HG03159 (cell line): ENCODE data around the gene ALDH1A1.

Experiments
- ATAC-seq: cut with Tn5 transposase; IDR thresholded peaks from one replicate; pipeline ENCODE4 v1.9.1; 2021; ENCODE audit warnings: mild to moderate bottlenecking, moderate library complexity; ENCODE audit not compliant: unreplicated experiment

Gene ALDH1A1

GRCh38 chr9:72952914-72953313 lies at the start of gene ALDH1A1:
ALDH1A1 (minus strand) TSS chr9:72953053; CDS start chr9:72953000, 53 bp downstream.
- ATAC-seq = no peak

GRCh38 chr9:73001860-73002259 lies 49.0 kb upstream of the ALDH1A1 start:
- no peak for ATAC-seq

- no peak for ATAC-seq
Measured at GRCh38 chr9:72998363-72998762, 45.5 kb upstream of the ALDH1A1 start.

DNA sequence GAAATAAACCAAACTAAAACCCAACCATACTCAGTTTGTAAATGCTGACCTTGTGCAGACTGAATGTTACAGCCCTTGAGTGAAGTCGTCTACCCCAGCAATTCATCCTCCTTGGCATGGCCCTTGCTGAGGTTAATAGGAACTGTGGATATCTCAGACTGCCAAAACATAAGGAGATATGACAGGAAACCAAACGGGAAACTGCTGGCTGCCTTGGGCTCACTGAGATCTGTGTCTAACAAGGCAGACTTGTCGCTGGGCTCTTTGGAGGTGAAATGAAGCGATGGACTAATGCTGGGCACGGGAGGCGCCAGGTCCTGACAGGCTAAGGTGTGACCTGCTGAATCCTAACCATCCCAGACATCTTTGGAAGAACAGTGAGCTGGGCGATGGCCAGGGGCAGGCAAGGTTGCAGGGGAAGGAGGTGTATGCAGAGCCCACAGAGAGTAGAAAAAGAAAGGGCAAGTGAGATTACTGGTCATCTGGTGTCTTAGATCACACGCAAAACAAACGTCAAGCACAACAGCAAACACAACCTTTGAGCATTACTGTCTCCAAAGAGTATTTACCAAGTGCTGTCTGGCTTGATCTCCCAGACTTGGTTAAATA lies 44.6 kb upstream of the ALDH1A1 start:
- ATAC-seq = no peak

DNA sequence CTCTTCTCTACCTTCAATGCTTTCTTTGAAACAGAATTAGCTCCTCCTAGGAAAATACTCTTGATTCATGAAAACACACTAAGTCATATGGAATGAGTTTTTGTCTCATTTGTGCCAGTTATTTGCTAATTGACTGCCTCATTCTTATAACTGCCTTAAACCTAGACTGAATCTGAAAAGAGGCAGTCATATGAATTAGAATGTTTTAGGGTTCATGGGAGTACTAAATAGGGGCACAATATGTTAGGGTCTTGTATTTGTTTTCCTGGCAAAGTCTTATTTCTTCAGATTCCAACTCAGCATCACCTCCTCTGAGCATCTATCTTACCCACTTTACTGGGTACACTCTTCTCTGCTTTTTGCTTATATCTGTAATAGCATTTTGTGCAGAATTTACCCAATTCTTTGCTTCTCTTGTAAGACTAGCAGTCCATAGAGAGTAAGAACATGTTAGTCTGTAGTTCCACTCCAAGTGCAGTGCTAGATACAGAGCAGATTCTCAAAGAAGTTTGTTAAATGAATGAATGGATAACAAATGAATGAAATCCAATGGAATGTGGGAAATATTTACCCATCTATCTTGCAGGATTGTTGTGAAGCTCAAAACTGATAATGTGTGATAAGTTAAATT lies 43.9 kb upstream of the ALDH1A1 start:
- ATAC-seq = no peak

DNA sequence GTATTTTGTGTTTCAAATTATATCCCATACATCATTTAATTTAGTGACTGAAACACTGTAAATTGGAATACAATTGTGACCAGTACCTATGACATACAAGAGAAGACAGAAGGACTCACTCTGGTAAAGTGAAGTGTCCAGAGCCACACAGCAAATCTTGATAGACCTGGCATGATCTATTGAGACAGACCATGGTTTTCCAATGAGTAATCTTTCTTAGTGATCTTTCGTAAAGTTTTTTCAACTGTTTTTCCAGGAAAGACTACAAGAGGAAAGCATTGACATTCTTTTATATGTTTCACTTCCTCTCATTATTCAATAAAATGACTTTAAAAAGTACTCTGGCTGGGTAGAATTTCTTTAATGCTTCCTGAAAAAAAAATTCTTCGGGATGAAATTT lies 43.3 kb upstream of the ALDH1A1 start:
- ATAC-seq = no peak

- ATAC-seq = no peak
Measured at GRCh38 chr9:72995131-72996024, 42.5 kb upstream of the ALDH1A1 start.

GRCh38 chr9:72991772-72992171 lies 38.9 kb upstream of the ALDH1A1 start:
- no peak for ATAC-seq

- no peak for ATAC-seq
Measured at GRCh38 chr9:72990397-72991182, 37.7 kb upstream of the ALDH1A1 start.

- no peak for ATAC-seq
Measured at GRCh38 chr9:72986522-72987116, 33.8 kb upstream of the ALDH1A1 start.

- no peak for ATAC-seq
Measured at GRCh38 chr9:72985746-72986145, 32.9 kb upstream of the ALDH1A1 start.

- ATAC-seq = no peak
Measured at GRCh38 chr9:72984991-72985390, 32.1 kb upstream of the ALDH1A1 start.

DNA sequence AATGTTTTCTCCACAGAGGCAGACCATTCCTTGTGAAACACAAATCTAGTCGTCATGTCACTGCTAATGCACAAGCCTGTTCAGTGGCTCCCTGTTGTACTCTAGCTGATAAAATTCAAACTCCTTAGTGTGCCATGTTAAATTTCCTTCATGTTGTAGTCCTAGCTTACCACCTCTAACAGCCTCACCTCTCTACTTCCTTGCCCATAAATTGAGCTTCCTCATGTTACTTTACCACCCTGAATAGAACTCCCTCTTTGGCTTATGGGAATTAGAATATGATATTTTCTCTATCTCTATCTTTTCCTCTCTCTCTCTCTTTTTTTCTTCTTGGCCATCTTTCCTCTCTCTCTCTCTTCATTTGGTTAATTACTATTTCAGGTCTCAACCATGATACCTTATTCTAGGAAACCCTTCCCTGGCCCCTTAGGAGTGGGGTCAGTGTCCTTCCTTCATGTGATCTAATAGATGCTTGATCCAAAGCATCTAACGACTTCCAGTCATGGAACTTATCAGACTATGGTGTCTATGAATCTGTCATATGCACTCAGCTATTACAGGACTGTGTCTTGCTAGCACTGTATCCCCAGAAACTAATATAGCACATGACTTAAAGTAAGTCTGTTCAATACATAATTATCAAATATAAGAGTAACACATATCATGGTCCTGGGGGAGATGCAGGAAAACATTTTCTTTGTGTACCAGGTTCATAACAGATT lies 31.5 kb upstream of the ALDH1A1 start:
- no peak for ATAC-seq

DNA sequence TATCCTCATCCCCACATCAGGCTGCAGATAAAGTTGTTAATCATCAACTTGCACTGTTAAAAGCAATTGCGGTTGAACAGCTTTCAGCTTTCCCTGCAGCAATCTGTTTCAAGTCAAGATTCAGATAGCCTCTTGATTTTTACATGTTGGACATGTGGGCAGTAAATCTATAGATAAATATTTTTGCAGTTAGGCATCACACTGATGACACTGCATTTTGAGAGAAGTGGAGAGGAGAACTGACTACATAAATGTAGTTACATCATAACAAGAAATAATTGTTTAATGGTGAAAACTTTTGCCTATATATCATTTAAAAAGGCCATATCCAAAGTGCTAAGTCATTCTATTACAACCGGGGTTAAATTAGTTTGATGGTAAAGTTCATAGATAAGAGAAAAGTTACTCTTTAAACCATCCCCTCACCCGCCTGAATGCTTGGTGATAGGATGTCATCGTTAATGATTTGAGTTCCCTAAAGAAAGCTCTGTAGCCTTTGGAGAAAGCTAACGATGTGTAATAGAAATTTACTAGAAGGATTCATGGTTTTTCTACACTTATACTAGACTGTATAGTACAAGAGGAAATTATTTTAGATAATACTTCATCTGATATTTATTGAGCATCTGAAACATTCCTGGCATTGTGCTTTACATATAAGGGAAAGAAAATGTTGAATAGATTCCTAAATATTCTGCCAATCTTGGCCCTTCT lies 30.8 kb upstream of the ALDH1A1 start:
- ATAC-seq = no peak

DNA sequence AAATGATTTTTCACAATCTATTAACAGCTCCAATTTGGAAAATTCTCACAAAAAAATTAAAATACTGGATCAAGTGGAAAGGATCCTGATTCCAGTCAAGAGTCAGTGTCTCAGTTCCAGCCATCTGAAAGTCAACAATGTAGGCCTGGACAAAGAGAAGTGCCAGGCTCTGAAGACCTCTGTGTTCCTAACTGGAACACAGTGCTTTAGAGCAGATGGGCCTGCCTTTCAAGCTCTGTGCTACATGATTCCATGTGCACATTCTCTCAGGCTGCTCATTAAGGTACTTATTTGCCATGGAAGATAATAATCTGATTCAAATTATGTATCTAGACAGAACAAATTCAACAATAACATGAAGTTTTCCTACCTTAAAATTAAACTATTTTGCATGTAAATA lies 30.2 kb upstream of the ALDH1A1 start:
- no peak for ATAC-seq

GRCh38 chr9:72982146-72982799 lies 29.4 kb upstream of the ALDH1A1 start:
- ATAC-seq = no peak

DNA sequence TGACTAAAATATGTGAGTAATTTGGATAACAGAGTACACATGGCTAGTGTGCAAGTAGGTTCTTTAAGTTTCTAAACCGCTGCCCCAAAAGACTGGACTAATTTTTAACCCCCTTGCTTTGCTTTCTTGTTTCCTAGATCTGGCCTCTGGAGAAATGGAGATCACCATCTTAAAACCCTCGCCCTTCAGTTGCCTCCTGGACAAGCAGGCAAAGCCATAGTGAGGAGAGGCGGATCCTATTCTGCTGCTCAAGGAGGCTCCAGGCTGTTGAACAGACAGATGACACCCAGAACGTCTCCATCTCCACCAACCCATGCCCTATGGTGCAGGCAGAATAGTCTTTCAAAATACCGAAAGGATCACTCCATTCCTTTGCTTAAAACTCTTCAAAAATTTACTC lies 28.6 kb upstream of the ALDH1A1 start:
- no peak for ATAC-seq

DNA sequence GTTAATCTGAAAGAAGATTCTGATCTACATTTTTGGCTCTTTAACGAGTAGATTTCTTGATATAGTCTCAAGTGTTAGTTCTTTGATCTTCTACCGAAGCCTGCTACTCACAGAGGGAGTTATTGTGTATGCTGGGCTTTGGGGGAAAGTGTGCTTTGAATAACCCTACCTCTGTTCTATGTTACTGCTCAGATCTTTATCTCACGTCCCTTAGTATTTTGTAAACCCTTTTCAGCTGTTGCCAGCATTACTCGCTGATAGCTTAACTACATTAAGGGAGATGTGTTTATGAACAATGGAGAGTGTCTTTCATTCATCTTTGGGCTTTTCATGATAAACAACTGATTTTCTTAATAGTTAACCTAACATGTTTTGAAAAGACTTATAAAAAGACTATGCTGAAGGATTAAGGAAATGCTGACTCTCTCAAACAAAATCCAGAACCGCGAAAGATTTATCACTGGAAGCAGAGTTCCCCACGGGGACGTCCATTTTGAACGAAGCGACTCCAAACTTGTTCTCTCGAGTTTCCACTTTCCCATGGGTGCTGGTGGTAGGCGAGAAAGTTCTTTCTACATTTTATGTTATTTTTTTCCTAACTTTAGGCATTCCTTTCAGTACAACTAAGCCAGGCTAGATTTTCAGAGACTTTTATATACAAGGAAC lies 27.9 kb upstream of the ALDH1A1 start:
- no peak for ATAC-seq
